ENCODE measurements around the gene CCSAP.

DNA sequence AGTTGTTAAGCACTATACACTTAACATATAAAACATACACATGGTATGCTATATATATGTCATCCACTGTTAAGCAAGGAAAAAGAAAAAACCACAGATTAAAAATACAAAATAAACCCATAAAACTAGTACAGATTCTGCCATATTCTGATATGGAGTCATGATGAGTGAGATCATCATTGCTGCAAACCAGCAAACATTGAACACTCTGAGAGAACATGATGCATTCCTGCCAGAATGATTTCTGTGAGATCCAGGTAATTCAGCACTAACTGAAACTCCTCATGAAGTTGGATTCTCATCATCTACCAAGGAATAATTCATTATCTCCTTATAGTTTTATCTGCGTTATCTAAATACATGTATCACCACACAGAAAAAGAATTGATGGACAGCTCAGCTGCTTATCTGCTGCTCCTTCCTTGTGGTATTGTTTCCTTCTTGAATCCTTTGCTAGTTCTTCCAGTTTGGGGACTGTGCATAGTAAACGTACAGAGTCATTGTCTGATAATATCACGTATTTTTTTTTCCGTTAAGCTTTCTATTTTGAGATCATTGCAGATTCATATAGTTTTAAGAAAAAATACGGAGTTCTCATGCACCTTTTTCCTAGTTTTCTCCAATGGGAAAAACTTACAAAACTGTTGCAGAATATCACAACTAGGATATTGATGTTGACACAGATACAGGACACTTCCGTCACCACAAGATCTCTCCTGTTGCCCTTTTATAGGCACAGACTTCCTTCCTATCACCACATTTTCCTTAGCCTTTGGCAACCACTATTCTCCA lies 62.6 kb downstream of the CCSAP start:
- TF ChIP-seq, protein P1, sequence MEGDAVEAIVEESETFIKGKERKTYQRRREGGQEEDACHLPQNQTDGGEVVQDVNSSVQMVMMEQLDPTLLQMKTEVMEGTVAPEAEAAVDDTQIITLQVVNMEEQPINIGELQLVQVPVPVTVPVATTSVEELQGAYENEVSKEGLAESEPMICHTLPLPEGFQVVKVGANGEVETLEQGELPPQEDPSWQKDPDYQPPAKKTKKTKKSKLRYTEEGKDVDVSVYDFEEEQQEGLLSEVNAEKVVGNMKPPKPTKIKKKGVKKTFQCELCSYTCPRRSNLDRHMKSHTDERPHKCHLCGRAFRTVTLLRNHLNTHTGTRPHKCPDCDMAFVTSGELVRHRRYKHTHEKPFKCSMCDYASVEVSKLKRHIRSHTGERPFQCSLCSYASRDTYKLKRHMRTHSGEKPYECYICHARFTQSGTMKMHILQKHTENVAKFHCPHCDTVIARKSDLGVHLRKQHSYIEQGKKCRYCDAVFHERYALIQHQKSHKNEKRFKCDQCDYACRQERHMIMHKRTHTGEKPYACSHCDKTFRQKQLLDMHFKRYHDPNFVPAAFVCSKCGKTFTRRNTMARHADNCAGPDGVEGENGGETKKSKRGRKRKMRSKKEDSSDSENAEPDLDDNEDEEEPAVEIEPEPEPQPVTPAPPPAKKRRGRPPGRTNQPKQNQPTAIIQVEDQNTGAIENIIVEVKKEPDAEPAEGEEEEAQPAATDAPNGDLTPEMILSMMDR (IDR thresholded peaks at IDR 0.05): no peak
- no peak for TF ChIP-seq POLR2A (IDR thresholded peaks at IDR 0.05)

All from uterus (tissue), 2 donors.